ENCODE data around the gene RCAN1. TPM values are rescaled to one million over a fixed set of nuclear protein-coding genes. Genes with fewer than 3 reads are reported as not detected.

Gene RCAN1
- total RNA-seq, 1 donor from 2014 or later = 33.4 TPM

DNA sequence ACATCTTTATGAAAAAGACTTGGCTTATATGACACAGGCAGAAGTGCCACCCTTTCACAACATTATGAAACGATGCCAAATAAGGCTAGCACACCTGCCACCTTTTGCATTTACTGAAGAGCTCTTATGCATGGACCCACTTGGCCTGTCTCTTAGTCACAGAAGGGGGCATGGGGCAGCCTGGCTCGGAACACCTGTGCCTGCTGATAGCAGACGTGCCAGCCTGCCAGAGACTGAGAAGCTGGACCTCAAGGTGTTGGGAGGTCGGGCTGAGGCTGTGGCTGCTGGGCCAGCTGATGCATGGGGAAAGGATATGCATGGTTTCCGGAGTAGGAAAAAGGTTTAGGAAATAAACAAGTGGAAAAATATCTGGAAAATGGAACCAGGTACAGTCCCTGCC is 21.5 kb downstream of the RCAN1 start:
- Histone ChIP-seq H3K27ac (ENCODE audit: low read depth, low read length) (no peak overlapping the region), H3K4me1 (ENCODE audit: control insufficient read depth in 3 of 3, insufficient read depth in 3 of 3, low read length in 3 of 3) (peaks cover 26 to 31% (median 27%) of the 10 kb centered on the region in 3 donors), H3K9me3 (ENCODE audit: control insufficient read depth in 3 of 3, low read length in 3 of 3) (no peaks in the 10 kb centered on the region)

GRCh38 chr21:34592120-34592955 is 22.6 kb downstream of the RCAN1 start:
- Histone ChIP-seq H3K27me3 (ENCODE audit: control insufficient read depth in 3 of 3, insufficient read depth in 3 of 3, low read length in 3 of 3) (no peaks in the 10 kb centered on the region), H3K9me3 (ENCODE audit: control insufficient read depth in 3 of 3, low read length in 3 of 3) (no peaks in the 10 kb centered on the region), H3K36me3 (ENCODE audit: control insufficient read depth in 3 of 3, insufficient read depth in 3 of 3, low read length in 3 of 3) (peaks cover 0 to 2% (median 2%) of the 10 kb centered on the region in 3 donors), H3K4me1 (ENCODE audit: control insufficient read depth in 3 of 3, insufficient read depth in 3 of 3, low read length in 3 of 3) (peaks cover 26 to 31% (median 27%) of the 10 kb centered on the region in 3 donors), H3K4me3 (ENCODE audit: low read length in 3 of 3) (peak overlapping the region; percentile 55 to 69 (median 68)), H3K27ac (ENCODE audit: low read depth, low read length) (peak overlapping the region; percentile 66), H3K9ac (ENCODE audit: low read depth in 1 of 3, low read length in 3 of 3) (peak overlapping the region; percentile 59 to 69 (median 61))

More for the DNA sequence above, 21.5 kb downstream of the RCAN1 start:
- peak overlapping the region in 1 of 3 donors; percentile 9 for H3K4me3 ChIP-seq (ENCODE audit: low read length in 3 of 3)
- H3K9ac ChIP-seq (ENCODE audit: low read depth in 1 of 3, low read length in 3 of 3) = no peak overlapping the region
- no peaks in the 10 kb centered on the region for H3K27me3 ChIP-seq (ENCODE audit: control insufficient read depth in 3 of 3, insufficient read depth in 3 of 3, low read length in 3 of 3)
- peaks cover 0 to 2% (median 2%) of the 10 kb centered on the region in 3 donors for H3K36me3 ChIP-seq (ENCODE audit: control insufficient read depth in 3 of 3, insufficient read depth in 3 of 3, low read length in 3 of 3)

DNA sequence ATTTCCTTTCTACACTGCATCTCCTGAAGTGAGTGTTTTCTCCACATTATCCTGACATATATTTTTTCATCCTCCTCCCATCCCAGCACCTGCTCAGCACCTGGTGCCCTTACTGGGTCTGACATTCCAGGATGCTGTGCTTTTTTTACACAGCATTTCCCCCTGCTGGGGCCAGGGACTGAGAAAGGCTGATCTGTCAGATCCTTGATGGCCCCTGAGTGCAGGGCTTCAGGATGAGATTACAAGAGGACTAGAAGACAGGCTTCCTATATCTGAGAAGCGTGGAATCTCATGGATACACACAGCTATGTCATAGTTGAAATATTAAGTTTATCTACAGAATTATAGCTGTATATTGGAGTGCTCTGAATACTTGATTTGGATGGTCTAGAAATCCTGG is 24.4 kb downstream of the RCAN1 start:
- Histone ChIP-seq H3K9me3 (ENCODE audit: control insufficient read depth in 3 of 3, low read length in 3 of 3) (no peaks in the 10 kb centered on the region), H3K36me3 (ENCODE audit: control insufficient read depth in 3 of 3, insufficient read depth in 3 of 3, low read length in 3 of 3) (peaks cover 0 to 2% (median 0%) of the 10 kb centered on the region in 3 donors), H3K4me3 (ENCODE audit: low read length in 3 of 3) (no peak overlapping the region), H3K4me1 (ENCODE audit: control insufficient read depth in 3 of 3, insufficient read depth in 3 of 3, low read length in 3 of 3) (peaks cover 24 to 31% (median 25%) of the 10 kb centered on the region in 3 donors), H3K27ac (ENCODE audit: low read depth, low read length) (no peak overlapping the region), H3K9ac (ENCODE audit: low read depth in 1 of 3, low read length in 3 of 3) (no peak overlapping the region), H3K27me3 (ENCODE audit: control insufficient read depth in 3 of 3, insufficient read depth in 3 of 3, low read length in 3 of 3) (no peaks in the 10 kb centered on the region)

- Histone ChIP-seq H3K9ac (ENCODE audit: low read depth in 1 of 3, low read length in 3 of 3) (no peak overlapping the region), H3K4me3 (ENCODE audit: low read length in 3 of 3) (no peak overlapping the region), H3K4me1 (ENCODE audit: control insufficient read depth in 3 of 3, insufficient read depth in 3 of 3, low read length in 3 of 3) (peaks cover 23 to 28% (median 23%) of the 10 kb centered on the region in 3 donors), H3K36me3 (ENCODE audit: control insufficient read depth in 3 of 3, insufficient read depth in 3 of 3, low read length in 3 of 3) (peaks cover 0 to 2% (median 0%) of the 10 kb centered on the region in 3 donors), H3K27me3 (ENCODE audit: control insufficient read depth in 3 of 3, insufficient read depth in 3 of 3, low read length in 3 of 3) (no peaks in the 10 kb centered on the region), H3K27ac (ENCODE audit: low read depth, low read length) (no peak overlapping the region), H3K9me3 (ENCODE audit: control insufficient read depth in 3 of 3, low read length in 3 of 3) (no peaks in the 10 kb centered on the region)
Observed at GRCh38 chr21:34589511-34590282, 25.2 kb downstream of the RCAN1 start.

DNA sequence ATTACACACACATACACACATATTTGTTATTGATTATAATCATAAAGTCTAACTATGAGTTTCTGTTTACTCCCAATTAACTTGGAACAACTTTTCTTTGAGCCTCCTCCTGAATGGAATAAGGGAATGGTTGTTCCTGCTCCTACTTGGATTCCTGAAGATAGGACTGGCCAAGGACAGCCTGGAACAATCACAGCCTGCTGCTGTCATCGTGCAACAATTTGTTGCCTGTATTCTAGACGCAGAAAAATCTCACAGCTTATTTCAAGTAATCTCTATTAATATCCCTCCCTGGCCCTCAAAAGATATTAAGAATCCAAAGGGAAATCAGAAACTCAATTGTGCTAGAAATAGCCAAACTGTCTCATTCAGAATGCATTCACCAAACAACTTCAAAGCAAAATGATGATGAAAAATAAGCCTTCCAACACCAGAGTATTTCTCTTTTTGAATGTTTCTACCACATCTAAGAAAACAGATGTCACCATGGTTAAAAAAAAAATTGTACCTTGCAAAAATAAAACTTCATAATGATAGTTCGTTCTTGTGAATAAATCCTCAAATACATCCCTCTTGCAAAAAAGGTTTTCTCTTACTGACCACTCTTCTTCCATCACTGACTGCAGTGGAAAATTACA is 30.9 kb downstream of the RCAN1 start:
- peak overlapping the region in 1 of 3 donors; percentile 9 for H3K4me3 ChIP-seq (ENCODE audit: low read length in 3 of 3)
- H3K27ac ChIP-seq (ENCODE audit: low read depth, low read length) = no peak overlapping the region
- H3K4me1 ChIP-seq (ENCODE audit: control insufficient read depth in 3 of 3, insufficient read depth in 3 of 3, low read length in 3 of 3) = peaks cover 15 to 46% (median 46%) of the 10 kb centered on the region in 3 donors
- H3K9me3 ChIP-seq (ENCODE audit: control insufficient read depth in 3 of 3, low read length in 3 of 3) = no peaks in the 10 kb centered on the region
- no peak overlapping the region for H3K9ac ChIP-seq (ENCODE audit: low read depth in 1 of 3, low read length in 3 of 3)
- H3K36me3 ChIP-seq (ENCODE audit: control insufficient read depth in 3 of 3, insufficient read depth in 3 of 3, low read length in 3 of 3) = peaks cover 0 to 2% (median 0%) of the 10 kb centered on the region in 3 donors
- no peaks in the 10 kb centered on the region for H3K27me3 ChIP-seq (ENCODE audit: control insufficient read depth in 3 of 3, insufficient read depth in 3 of 3, low read length in 3 of 3)

DNA sequence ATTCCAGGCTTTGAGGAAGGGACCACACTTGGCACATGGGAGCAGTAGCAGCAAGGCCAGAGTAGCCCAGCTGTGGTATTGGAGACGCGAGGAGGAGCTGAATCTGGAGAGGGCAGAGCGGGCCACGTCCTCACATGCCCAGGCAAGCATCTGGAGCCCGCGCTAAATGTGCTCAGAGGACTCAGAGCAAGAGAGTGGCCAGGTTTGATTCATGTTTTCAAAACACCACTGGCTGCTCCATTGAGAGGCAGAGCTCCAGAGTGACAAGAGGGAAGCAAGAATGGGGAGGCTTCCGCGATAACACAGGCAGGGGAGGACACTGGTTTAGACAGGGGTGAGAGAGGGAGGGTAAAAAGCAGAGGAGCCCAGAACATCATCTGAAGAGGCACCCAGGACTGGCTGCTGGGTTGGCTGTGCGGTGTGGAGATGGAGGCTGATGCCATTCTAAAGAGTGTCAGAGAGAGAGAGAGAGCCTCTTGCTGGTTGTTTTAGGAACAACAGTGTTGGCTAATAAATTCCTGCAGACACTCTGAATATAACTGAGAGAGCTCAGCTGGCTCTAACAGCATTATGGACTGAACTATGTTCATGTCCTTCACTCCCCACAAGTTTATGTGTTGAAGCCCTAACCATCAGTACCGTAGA is 32.3 kb downstream of the RCAN1 start:
- H3K27me3 ChIP-seq (ENCODE audit: control insufficient read depth in 3 of 3, insufficient read depth in 3 of 3, low read length in 3 of 3) = no peaks in the 10 kb centered on the region
- H3K9me3 ChIP-seq (ENCODE audit: control insufficient read depth in 3 of 3, low read length in 3 of 3) = no peaks in the 10 kb centered on the region
- peaks cover 15 to 49% (median 47%) of the 10 kb centered on the region in 3 donors for H3K4me1 ChIP-seq (ENCODE audit: control insufficient read depth in 3 of 3, insufficient read depth in 3 of 3, low read length in 3 of 3)
- H3K9ac ChIP-seq (ENCODE audit: low read depth in 1 of 3, low read length in 3 of 3) = no peak overlapping the region
- H3K36me3 ChIP-seq (ENCODE audit: control insufficient read depth in 3 of 3, insufficient read depth in 3 of 3, low read length in 3 of 3) = no peaks in the 10 kb centered on the region
- no peak overlapping the region for H3K27ac ChIP-seq (ENCODE audit: low read depth, low read length)
- no peak overlapping the region for H3K4me3 ChIP-seq (ENCODE audit: low read length in 3 of 3)

GRCh38 chr21:34580181-34580700 is 34.7 kb downstream of the RCAN1 start:
- Histone ChIP-seq H3K9ac (ENCODE audit: low read depth in 1 of 3, low read length in 3 of 3) (peak overlapping the region in 1 of 3 donors; percentile 47), H3K27me3 (ENCODE audit: control insufficient read depth in 3 of 3, insufficient read depth in 3 of 3, low read length in 3 of 3) (no peaks in the 10 kb centered on the region), H3K4me3 (ENCODE audit: low read length in 3 of 3) (peak overlapping the region in 1 of 3 donors; percentile 3), H3K36me3 (ENCODE audit: control insufficient read depth in 3 of 3, insufficient read depth in 3 of 3, low read length in 3 of 3) (no peaks in the 10 kb centered on the region), H3K9me3 (ENCODE audit: control insufficient read depth in 3 of 3, low read length in 3 of 3) (no peaks in the 10 kb centered on the region), H3K27ac (ENCODE audit: low read depth, low read length) (peak overlapping the region; percentile 57), H3K4me1 (ENCODE audit: control insufficient read depth in 3 of 3, insufficient read depth in 3 of 3, low read length in 3 of 3) (peaks cover 29 to 55% (median 54%) of the 10 kb centered on the region in 3 donors)

DNA sequence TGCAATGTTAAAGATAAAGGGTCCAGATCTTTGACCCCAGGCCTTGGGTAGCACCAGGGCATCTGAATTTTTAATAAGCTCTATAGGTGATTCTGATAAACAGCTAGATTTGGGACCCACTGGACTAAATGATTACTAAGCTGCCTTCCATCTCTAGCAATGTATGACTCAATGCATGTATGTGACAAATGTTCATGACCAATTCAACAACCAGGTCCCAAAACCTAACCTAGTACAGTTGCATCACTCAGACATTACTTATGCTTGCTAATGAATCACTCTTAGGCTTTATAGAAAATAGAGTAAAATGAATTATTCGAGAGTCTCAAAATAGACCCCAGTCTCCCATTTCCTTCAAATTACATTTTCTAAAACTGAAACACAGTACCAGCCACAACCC is 35.5 kb downstream of the RCAN1 start:
- H3K27ac ChIP-seq (ENCODE audit: low read depth, low read length) = peak overlapping the region; percentile 57
- H3K4me3 ChIP-seq (ENCODE audit: low read length in 3 of 3) = no peak overlapping the region
- H3K4me1 ChIP-seq (ENCODE audit: control insufficient read depth in 3 of 3, insufficient read depth in 3 of 3, low read length in 3 of 3) = peaks cover 31 to 62% (median 51%) of the 10 kb centered on the region in 3 donors

DNA sequence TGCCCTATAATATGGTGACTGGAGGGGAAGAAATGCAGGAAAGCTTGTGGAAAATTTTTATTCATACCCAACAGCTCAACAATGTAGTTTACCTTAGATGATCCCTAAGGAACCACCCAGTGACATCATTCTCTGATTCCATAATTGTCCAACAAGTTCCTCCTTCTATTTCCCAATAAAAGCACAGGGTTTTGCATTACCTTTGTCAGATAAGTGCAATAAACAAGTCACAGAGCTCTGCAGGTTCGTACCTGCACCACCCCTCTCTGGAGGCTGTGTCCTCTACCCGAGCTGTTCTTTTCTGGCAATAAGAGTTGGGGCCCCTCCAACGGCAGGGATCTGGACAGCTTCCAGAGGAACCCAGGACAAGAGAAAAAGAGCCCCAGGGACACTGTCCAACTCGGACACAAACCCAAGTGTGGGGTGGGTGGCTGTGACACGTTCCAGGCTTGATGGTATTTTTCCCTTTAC is 38.8 kb downstream of the RCAN1 start:
- no peaks in the 10 kb centered on the region for H3K9me3 ChIP-seq (ENCODE audit: control insufficient read depth in 3 of 3, low read length in 3 of 3)
- H3K9ac ChIP-seq (ENCODE audit: low read depth in 1 of 3, low read length in 3 of 3) = no peak overlapping the region
- H3K4me1 ChIP-seq (ENCODE audit: control insufficient read depth in 3 of 3, insufficient read depth in 3 of 3, low read length in 3 of 3) = peaks cover 28 to 35% (median 30%) of the 10 kb centered on the region in 3 donors
- no peak overlapping the region for H3K4me3 ChIP-seq (ENCODE audit: low read length in 3 of 3)
- no peaks in the 10 kb centered on the region for H3K36me3 ChIP-seq (ENCODE audit: control insufficient read depth in 3 of 3, insufficient read depth in 3 of 3, low read length in 3 of 3)
- H3K27me3 ChIP-seq (ENCODE audit: control insufficient read depth in 3 of 3, insufficient read depth in 3 of 3, low read length in 3 of 3) = no peaks in the 10 kb centered on the region
- no peak overlapping the region for H3K27ac ChIP-seq (ENCODE audit: low read depth, low read length)

More for the DNA sequence above, 35.5 kb downstream of the RCAN1 start:
- no peaks in the 10 kb centered on the region for H3K36me3 ChIP-seq (ENCODE audit: control insufficient read depth in 3 of 3, insufficient read depth in 3 of 3, low read length in 3 of 3)
- no peak overlapping the region for H3K9ac ChIP-seq (ENCODE audit: low read depth in 1 of 3, low read length in 3 of 3)
- H3K27me3 ChIP-seq (ENCODE audit: control insufficient read depth in 3 of 3, insufficient read depth in 3 of 3, low read length in 3 of 3) = no peaks in the 10 kb centered on the region
- no peaks in the 10 kb centered on the region for H3K9me3 ChIP-seq (ENCODE audit: control insufficient read depth in 3 of 3, low read length in 3 of 3)

All from skeletal muscle tissue (tissue), 4 donors.